Measurements from ENCODE around the gene SLC38A2.
A peak's percentile ranks its signal among the peaks of the same experiment; 100 is the strongest.
"Not testable (repeated sequence)": the region's sequence is repeated elsewhere in the genome, so short reads cannot be mapped to it uniquely, and the experiment has no call there.

Gene SLC38A2

GRCh38 chr12:46402451-46402850 is 29.9 kb upstream of the SLC38A2 start:
- Histone ChIP-seq H2BK120ac (ENCODE audit: low read depth, low read length) (no peak overlapping the region), H3K14ac (ENCODE audit: low read length in 2 of 2) (no peak overlapping the region), H3K27ac (ENCODE audit: low read length, poor library complexity, severe bottlenecking) (peak overlapping the region; percentile 72), H3K4ac (ENCODE audit: low read depth in 1 of 2, low read length in 2 of 2) (peak overlapping the region in 1 of 2 experiments; percentile 30), H3K79me1 (replicated peaks; ENCODE audit: low read length, poor library complexity, severe bottlenecking) (peaks cover 2% of the 10 kb centered on the region), H2BK15ac (ENCODE audit: low read depth, poor library complexity, severe bottlenecking) (no peak overlapping the region), H2BK5ac (ENCODE audit: low read depth, low read length, poor library complexity, severe bottlenecking) (no peak overlapping the region), H2AFZ (ENCODE audit: low read depth, low read length) (no peak overlapping the region), H4K8ac (ENCODE audit: low read length) (no peak overlapping the region), H2AK5ac (ENCODE audit: low read length, severe bottlenecking) (peak overlapping the region; percentile 79), H3K4me2 (ENCODE audit: low read length, poor library complexity, severe bottlenecking) (no peak overlapping the region), H3K9me3 (ENCODE audit: control insufficient read depth, low read length) (no peaks in the 10 kb centered on the region), H3K23ac (ENCODE audit: low read length in 2 of 2) (no peak overlapping the region), H3K4me3 (ENCODE audit: insufficient read depth in 1 of 2, low read depth in 1 of 2, low read length in 2 of 2) (peak overlapping the region in 1 of 2 experiments; percentile 41), H2BK12ac (ENCODE audit: low read length in 2 of 2) (no peak overlapping the region), H3K9ac (ENCODE audit: low read length) (peak overlapping the region; percentile 61), H3K36me3 (ENCODE audit: control insufficient read depth in 1 of 2, insufficient read depth in 2 of 2, low read depth in 1 of 2, low read length in 2 of 2) (no peaks in the 10 kb centered on the region), H3K4me1 (ENCODE audit: control insufficient read depth, insufficient read depth, low read depth, low read length) (peaks cover 5% of the 10 kb centered on the region), H3K27me3 (ENCODE audit: control insufficient read depth in 1 of 2, insufficient read depth in 1 of 2, low read length in 2 of 2) (no peaks in the 10 kb centered on the region), H4K91ac (ENCODE audit: low read length) (no peak overlapping the region), H3K18ac (ENCODE audit: low read depth in 1 of 2, low read length in 2 of 2) (peak overlapping the region; percentile 44 to 50)
- peak; percentile 78 for DNase-seq
- 0% methylated on average over 1 of the region's 2 CpGs for WGBS

- H4K91ac ChIP-seq (ENCODE audit: low read length), result no peak overlapping the region
- no peaks in the 10 kb centered on the region for H3K36me3 ChIP-seq (ENCODE audit: control insufficient read depth in 1 of 2, insufficient read depth in 2 of 2, low read depth in 1 of 2, low read length in 2 of 2)
- H3K4me3 ChIP-seq (ENCODE audit: insufficient read depth in 1 of 2, low read depth in 1 of 2, low read length in 2 of 2), result no peak overlapping the region
- H3K9ac ChIP-seq (ENCODE audit: low read length), result peak overlapping the region; percentile 1
- peaks cover 4% of the 10 kb centered on the region for H3K79me1 ChIP-seq (replicated peaks; ENCODE audit: low read length, poor library complexity, severe bottlenecking)
- 30% methylated on average over 2 of the region's 4 CpGs for WGBS
- no peak overlapping the region for H2BK15ac ChIP-seq (ENCODE audit: low read depth, poor library complexity, severe bottlenecking)
- no peak overlapping the region for H4K8ac ChIP-seq (ENCODE audit: low read length)
- H2BK12ac ChIP-seq (ENCODE audit: low read length in 2 of 2), result peak overlapping the region; percentile 31 to 70
- H3K4me2 ChIP-seq (ENCODE audit: low read length, poor library complexity, severe bottlenecking), result no peak overlapping the region
- H3K27me3 ChIP-seq (ENCODE audit: control insufficient read depth in 1 of 2, insufficient read depth in 1 of 2, low read length in 2 of 2), result no peaks in the 10 kb centered on the region
- H3K18ac ChIP-seq (ENCODE audit: low read depth in 1 of 2, low read length in 2 of 2), result no peak overlapping the region
- H2BK120ac ChIP-seq (ENCODE audit: low read depth, low read length), result peak overlapping the region; percentile 51
- no peak overlapping the region for H2AFZ ChIP-seq (ENCODE audit: low read depth, low read length)
- H3K27ac ChIP-seq (ENCODE audit: low read length, poor library complexity, severe bottlenecking), result no peak overlapping the region
- no peak overlapping the region for H3K23ac ChIP-seq (ENCODE audit: low read length in 2 of 2)
- DNase-seq, result peak; percentile 61
- no peak overlapping the region for H3K14ac ChIP-seq (ENCODE audit: low read length in 2 of 2)
- peak overlapping the region; percentile 37 to 42 for H3K4ac ChIP-seq (ENCODE audit: low read depth in 1 of 2, low read length in 2 of 2)
- H3K9me3 ChIP-seq (ENCODE audit: control insufficient read depth, low read length), result no peaks in the 10 kb centered on the region
- peaks cover 5% of the 10 kb centered on the region for H3K4me1 ChIP-seq (ENCODE audit: control insufficient read depth, insufficient read depth, low read depth, low read length)
- no peak overlapping the region for H2AK5ac ChIP-seq (ENCODE audit: low read length, severe bottlenecking)
- H2BK5ac ChIP-seq (ENCODE audit: low read depth, low read length, poor library complexity, severe bottlenecking), result no peak overlapping the region
These were observed 29.1 kb upstream of the SLC38A2 start for GRCh38 chr12:46401662-46402061.

GRCh38 chr12:46400406-46400805 is 27.8 kb upstream of the SLC38A2 start:
- H3K18ac ChIP-seq (ENCODE audit: low read depth in 1 of 2, low read length in 2 of 2), result peak overlapping the region in 1 of 2 experiments; percentile 80
- peaks cover 5% of the 10 kb centered on the region for H3K4me1 ChIP-seq (ENCODE audit: control insufficient read depth, insufficient read depth, low read depth, low read length)
- no peak overlapping the region for H2AFZ ChIP-seq (ENCODE audit: low read depth, low read length)
- no peak overlapping the region for H3K27ac ChIP-seq (ENCODE audit: low read length, poor library complexity, severe bottlenecking)
- H3K4me2 ChIP-seq (ENCODE audit: low read length, poor library complexity, severe bottlenecking), result no peak overlapping the region
- H4K8ac ChIP-seq (ENCODE audit: low read length), result no peak overlapping the region
- peak overlapping the region in 1 of 2 experiments; percentile 91 for H3K4ac ChIP-seq (ENCODE audit: low read depth in 1 of 2, low read length in 2 of 2)
- no peak overlapping the region for H3K9ac ChIP-seq (ENCODE audit: low read length)
- DNase-seq, result no peak
- no peak overlapping the region for H2AK5ac ChIP-seq (ENCODE audit: low read length, severe bottlenecking)
- no peaks in the 10 kb centered on the region for H3K9me3 ChIP-seq (ENCODE audit: control insufficient read depth, low read length)
- H3K14ac ChIP-seq (ENCODE audit: low read length in 2 of 2), result no peak overlapping the region
- H2BK5ac ChIP-seq (ENCODE audit: low read depth, low read length, poor library complexity, severe bottlenecking), result no peak overlapping the region
- H3K79me1 ChIP-seq (replicated peaks; ENCODE audit: low read length, poor library complexity, severe bottlenecking), result peaks cover 4% of the 10 kb centered on the region
- WGBS, result 70% methylated on average over 2 of the region's 2 CpGs
- H4K91ac ChIP-seq (ENCODE audit: low read length), result no peak overlapping the region
- H2BK12ac ChIP-seq (ENCODE audit: low read length in 2 of 2), result peak overlapping the region in 1 of 2 experiments; percentile 29
- peak overlapping the region; percentile 11 for H2BK120ac ChIP-seq (ENCODE audit: low read depth, low read length)
- H3K27me3 ChIP-seq (ENCODE audit: control insufficient read depth in 1 of 2, insufficient read depth in 1 of 2, low read length in 2 of 2), result no peaks in the 10 kb centered on the region
- H3K36me3 ChIP-seq (ENCODE audit: control insufficient read depth in 1 of 2, insufficient read depth in 2 of 2, low read depth in 1 of 2, low read length in 2 of 2), result no peaks in the 10 kb centered on the region
- no peak overlapping the region for H3K4me3 ChIP-seq (ENCODE audit: insufficient read depth in 1 of 2, low read depth in 1 of 2, low read length in 2 of 2)
- no peak overlapping the region for H2BK15ac ChIP-seq (ENCODE audit: low read depth, poor library complexity, severe bottlenecking)
- no peak overlapping the region for H3K23ac ChIP-seq (ENCODE audit: low read length in 2 of 2)

GRCh38 chr12:46399461-46400248 is 27.1 kb upstream of the SLC38A2 start:
- not testable (repeated sequence) for H3K27me3 ChIP-seq (ENCODE audit: control insufficient read depth in 1 of 2, insufficient read depth in 1 of 2, low read length in 2 of 2); H3K36me3 ChIP-seq (ENCODE audit: control insufficient read depth in 1 of 2, insufficient read depth in 2 of 2, low read depth in 1 of 2, low read length in 2 of 2); H3K4me1 ChIP-seq (ENCODE audit: control insufficient read depth, insufficient read depth, low read depth, low read length); H2BK15ac ChIP-seq (ENCODE audit: low read depth, poor library complexity, severe bottlenecking); H3K4me2 ChIP-seq (ENCODE audit: low read length, poor library complexity, severe bottlenecking); H3K9ac ChIP-seq (ENCODE audit: low read length); H2AK5ac ChIP-seq (ENCODE audit: low read length, severe bottlenecking); H2BK120ac ChIP-seq (ENCODE audit: low read depth, low read length); H3K79me1 ChIP-seq (replicated peaks; ENCODE audit: low read length, poor library complexity, severe bottlenecking); H2AFZ ChIP-seq (ENCODE audit: low read depth, low read length); H4K8ac ChIP-seq (ENCODE audit: low read length); H3K23ac ChIP-seq (ENCODE audit: low read length in 2 of 2); H3K4me3 ChIP-seq (ENCODE audit: insufficient read depth in 1 of 2, low read depth in 1 of 2, low read length in 2 of 2); H2BK12ac ChIP-seq (ENCODE audit: low read length in 2 of 2); DNase-seq; H3K4ac ChIP-seq (ENCODE audit: low read depth in 1 of 2, low read length in 2 of 2); H4K91ac ChIP-seq (ENCODE audit: low read length); H3K27ac ChIP-seq (ENCODE audit: low read length, poor library complexity, severe bottlenecking); H3K14ac ChIP-seq (ENCODE audit: low read length in 2 of 2); H2BK5ac ChIP-seq (ENCODE audit: low read depth, low read length, poor library complexity, severe bottlenecking); H3K9me3 ChIP-seq (ENCODE audit: control insufficient read depth, low read length); H3K18ac ChIP-seq (ENCODE audit: low read depth in 1 of 2, low read length in 2 of 2)
- 92% methylated on average over 4 of the region's 6 CpGs for WGBS
